GM23338 (cell line): Measurements from ENCODE around the gene HDGFL2. TPM values are rescaled to one million over a fixed set of nuclear protein-coding genes. Genes with fewer than 3 reads are reported as not detected.

Experiments
- ATAC-seq: fragments of 200-7000 bp; cut with Tn5 transposase; 3 replicates; pipeline ENCODE4 v1.9.1; 2020
- DNase-seq: peaks from one replicate; pipeline ENCODE4 v3.0.0-alpha.2; 2015; ENCODE audit warnings: low spot score
- H2AFZ ChIP-seq: fragments of 200-600 bp; sonication (generic); 2 replicates; pipeline ENCODE4 v1.8.0; 2016; ENCODE audit warnings: antibody characterized with exemption, mild to moderate bottlenecking, moderate library complexity
- H3F3A ChIP-seq: fragments of 200-600 bp; sonication (generic); replicated peaks from 2 replicates; pipeline ENCODE4 v1.8.0; 2017; ENCODE audit warnings: antibody characterized with exemption, mixed run types, low read depth
- H3K27ac ChIP-seq: fragments of 200-600 bp; sonication (generic); 2 replicates; pipeline ENCODE4 v1.6.1; 2016; ENCODE audit warnings: low read depth
- H3K27me3 ChIP-seq: fragments of 200-600 bp; sonication (generic); 2 replicates; pipeline ENCODE4 v1.8.0; 2016; ENCODE audit warnings: mild to moderate bottlenecking, mixed run types, moderate library complexity; ENCODE audit not compliant: insufficient read depth
- H3K36me3 ChIP-seq: fragments of 200-600 bp; sonication (generic); 2 replicates; pipeline ENCODE4 v1.8.0; 2016; ENCODE audit warnings: mild to moderate bottlenecking; ENCODE audit not compliant: insufficient read depth
- H3K4me1 ChIP-seq: fragments of 200-600 bp; sonication (generic); 2 replicates; pipeline ENCODE4 v1.8.0; 2016; ENCODE audit warnings: mild to moderate bottlenecking, moderate library complexity; ENCODE audit not compliant: insufficient read depth
- H3K4me2 ChIP-seq: fragments of 200-600 bp; sonication (generic); 2 replicates; pipeline ENCODE4 v1.7.1; 2017; ENCODE audit warnings: mixed run types
- H3K4me3 ChIP-seq: fragments of 200-600 bp; sonication (generic); 2 replicates; pipeline ENCODE4 v1.6.1; 2016; ENCODE audit warnings: mixed run types
- H3K79me2 ChIP-seq: fragments of 200-600 bp; sonication (generic); replicated peaks from 2 replicates; pipeline ENCODE4 v1.8.0; 2017; ENCODE audit warnings: mild to moderate bottlenecking; ENCODE audit not compliant: insufficient read depth
- H3K9me2 ChIP-seq: fragments of 200-600 bp; sonication (generic); 2 replicates; pipeline ENCODE4 v1.8.0; 2017; ENCODE audit not compliant: insufficient read depth
- H4K20me1 ChIP-seq: fragments of 200-600 bp; sonication (generic); replicated peaks from 2 replicates; pipeline ENCODE4 v1.8.0; 2017; ENCODE audit warnings: mild to moderate bottlenecking; ENCODE audit not compliant: insufficient read depth
- H3K27ac Mint-ChIP-seq: 2 replicates; pipeline ENCODE4 v1.8.0; 2020; ENCODE audit warnings: inconsistent platforms, mild to moderate bottlenecking, moderate library complexity, mixed read lengths
- H3K27me3 Mint-ChIP-seq: 3 replicates; pipeline ENCODE4 v1.8.0; 2022; ENCODE audit warnings: low read depth, mild to moderate bottlenecking, moderate library complexity, mixed read lengths, inconsistent platforms; ENCODE audit not compliant: insufficient read depth, poor library complexity
- H3K36me3 Mint-ChIP-seq: 3 replicates; pipeline ENCODE4 v1.8.0; 2021; ENCODE audit warnings: low read depth, mild to moderate bottlenecking, inconsistent platforms, moderate library complexity, mixed read lengths
- H3K4me1 Mint-ChIP-seq: 3 replicates; pipeline ENCODE4 v1.8.0; 2020; ENCODE audit warnings: mild to moderate bottlenecking, inconsistent platforms, mixed read lengths
- H3K4me3 Mint-ChIP-seq: 3 replicates; pipeline ENCODE4 v1.8.0; 2021; ENCODE audit warnings: moderate library complexity, mild to moderate bottlenecking, inconsistent platforms, mixed read lengths
- H3K9me3 Mint-ChIP-seq: 3 replicates; pipeline ENCODE4 v1.8.0; 2020; ENCODE audit warnings: moderate library complexity, mild to moderate bottlenecking, inconsistent platforms, mixed read lengths
- CTCF ChIP-seq, 2 experiments: fragments of 200-600 bp in 1 of 2; sonication (generic) in 1 of 2; conservative IDR thresholded peaks; 2 replicates each; pipeline versions ENCODE4 v1.5.1 to v1.6.1; 2016 to 2017; ENCODE audit warnings: antibody characterized with exemption in 2 of 2, low read depth in 2 of 2, mild to moderate bottlenecking in 2 of 2, moderate library complexity in 1 of 2
- ETS1 ChIP-seq: IDR thresholded peaks from 2 replicates; pipeline ENCODE4 v1.6.1; 2016; ENCODE audit warnings: antibody characterized with exemption
- EZH2 ChIP-seq: fragments of 200-600 bp; sonication (generic); IDR thresholded peaks from one replicate; pipeline ENCODE4 v1.8.0; 2017; ENCODE audit warnings: antibody characterized with exemption, mild to moderate bottlenecking, low read depth; ENCODE audit not compliant: unreplicated experiment
- NANOG ChIP-seq: IDR thresholded peaks from 2 replicates; pipeline ENCODE4 v1.6.1; 2016; ENCODE audit warnings: antibody characterized with exemption, borderline replicate concordance
- STAT1 ChIP-seq: IDR thresholded peaks from one replicate; pipeline ENCODE4 v1.6.1; 2016; ENCODE audit warnings: antibody characterized with exemption; ENCODE audit not compliant: unreplicated experiment
- ZNF114 ChIP-seq: fragments of 250-450 bp; sonication (Bioruptor Pico); IDR thresholded peaks from 2 replicates; pipeline ENCODE4 v1.5.0; 2020; ENCODE audit warnings: mild to moderate bottlenecking, moderate library complexity
- ZNF331 ChIP-seq: fragments of 250-450 bp; sonication (Bioruptor Pico); IDR thresholded peaks from 2 replicates; pipeline ENCODE4 v1.5.0; 2020; ENCODE audit warnings: low read depth, mild to moderate bottlenecking, moderate library complexity
- polyA plus RNA-seq: library from polyadenylated mRNA; unstranded; fragments of >200 nt; fragmentation: Nextera tagmentation; extraction: Ambion mirVana; gene quantifications from 2 replicates; pipeline ENCODE4 v1.2.1, GENCODE V29; 2016
- total RNA-seq: library from RNA; depleted of rRNA; stranded (reverse); fragments of >200 nt; shearing (Covaris generic); gene quantifications from 2 replicates; pipeline ENCODE4 v1.2.3, GENCODE V29; 2014

Gene HDGFL2
- total and polyA plus RNA-seq, 2 experiments from 2014 or later, result 64.8 to 113 TPM

- TF ChIP-seq ETS1 (no peak), STAT1 (no peak), NANOG (no peak)
Measured at GRCh38 chr19:4473011-4473762, 1.1 kb downstream of the HDGFL2 start (continued).

- Histone ChIP-seq H3K4me3 (peak overlapping the region; percentile 85), H3K27me3 (no peaks in the 10 kb centered on the region), H3K9me2 (no peaks in the 10 kb centered on the region), H3F3A (peaks cover 18% of the 10 kb centered on the region; the same call in 1 of the 2 replicates), H3K36me3 (0 out of 2 replicates have a peak, but pooled peaks cover 21% of the 10 kb centered on the region), H4K20me1 (peaks cover 8% of the 10 kb centered on the region), H2AFZ (no peak overlapping the region), H3K27ac (peak overlapping the region; percentile 64; the same call in 1 of the 2 replicates), H3K79me2 (peaks cover 36% of the 10 kb centered on the region), H3K4me1 (peaks cover 9% of the 10 kb centered on the region; the same call in 1 of the 2 replicates), H3K4me2 (peak overlapping the region; percentile 85)
- no peak for TF ChIP-seq ZNF331 (CRISPR knock-in tag)
- TF ChIP-seq EZH2, result no peak
- TF ChIP-seq CTCF (conservative IDR thresholded peaks at IDR 0.05; ENCODE audit: low read depth in 2 of 2), result no peak
- no peak for TF ChIP-seq ZNF114 (CRISPR knock-in tag)
- TF ChIP-seq STAT1, result no peak
- TF ChIP-seq ETS1, result no peak
- DNase-seq, result peak; percentile 55
- peaks cover 13% of the 10 kb centered on the region for H3K4me1 Mint-ChIP-seq
- H3K36me3 Mint-ChIP-seq, result peaks cover 25% of the 10 kb centered on the region
- peak overlapping the region; percentile 93 for H3K27ac Mint-ChIP-seq
- peaks cover 11% of the 10 kb centered on the region for H3K27me3 Mint-ChIP-seq
- peak overlapping the region; percentile 85 for H3K4me3 Mint-ChIP-seq
- H3K9me3 Mint-ChIP-seq, result no peaks in the 10 kb centered on the region
- ATAC-seq, result no peak; the same call in 2 of the 3 replicates
Measured at GRCh38 chr19:4473763-4474513, 1.8 kb downstream of the HDGFL2 start.
